Adrenal gland (tissue), 12 donors: ENCODE data around the gene ZNF579. TPM values are rescaled to one million over a fixed set of nuclear protein-coding genes. Genes with fewer than 3 reads are reported as not detected.
"Not testable (repeated sequence)": the region's sequence is repeated elsewhere in the genome, so short reads cannot be mapped to it uniquely, and the experiment has no call there.

Experiments used
- DNase-seq, 7 donors: peaks; one replicate each; pipeline ENCODE4 v3.0.0-alpha.2; 2019 to 2020
- H3K27ac ChIP-seq, 5 donors: fragments of 200-600 bp; sonication (generic) in 4 of 5; 1 replicate in 3 of 5; 2 replicates in 2 of 5; pipeline versions ENCODE4 v1.5.1 to v1.8.0; 2016 to 2020; ENCODE audit warnings: mild to moderate bottlenecking in 1 of 5
- H3K27me3 ChIP-seq: fragments of 200-600 bp; 2 replicates; pipeline ENCODE4 v1.8.0; 2021
- H3K36me3 ChIP-seq, 2 donors: fragments of 200-600 bp; replicated peaks in 1 of 2; 1 replicate in 1 of 2; 2 replicates in 1 of 2; pipeline versions ENCODE4 v1.5.1 to v1.8.0; 2018 to 2022
- H3K4me1 ChIP-seq, 2 donors: fragments of 200-600 bp; replicated peaks in 1 of 2; 1 replicate in 1 of 2; 2 replicates in 1 of 2; pipeline versions ENCODE4 v1.5.1 to v1.8.0; 2018 to 2021
- H3K4me3 ChIP-seq, 4 donors: fragments of 200-600 bp; sonication (generic) in 3 of 4; one replicate each; pipeline ENCODE4 v1.5.1; 2016 to 2018
- H3K9me3 ChIP-seq, 3 donors: fragments of 200-600 bp; sonication (generic) in 1 of 3; replicated peaks in 1 of 3; 1 replicate in 2 of 3; 2 replicates in 1 of 3; pipeline versions ENCODE4 v1.5.1 to v1.8.0; 2016 to 2021
- CTCF ChIP-seq, 6 experiments: fragments of 450-650 bp in 4 of 6; fragments of 200-600 bp in 2 of 6; sonication (generic) in 1 of 6; IDR thresholded peaks; 1 replicate in 5 of 6; 2 replicates in 1 of 6; pipeline versions ENCODE4 v1.5.1 to v1.8.0; 2016 to 2021; ENCODE audit warnings: antibody characterized with exemption in 6 of 6, mild to moderate bottlenecking in 2 of 6, moderate library complexity in 1 of 6
- POLR2A ChIP-seq, 2 donors: fragments of 450-650 bp; IDR thresholded peaks; one replicate each; pipeline ENCODE4 v1.6.1; 2017; ENCODE audit warnings: antibody characterized with exemption in 2 of 2, mild to moderate bottlenecking in 2 of 2, moderate library complexity in 1 of 2
- WGBS, 4 donors: extraction: QIAGEN DNeasy Blood & Tissue Kit in 2 of 4; methylation state at CpG; one replicate each; pipeline versions ENCODE4 v1.1.5 to v1.1.7; 2013 to 2017; 5-methylcytosine and 5-hydroxymethylcytosine counted together
- intact Hi-C, 2 donors: fragments of 100-400 bp; cut with DNase I; formaldehyde crosslinking; loops; one replicate each; pipeline versions ENCODE4 v1.14.1 to v1.15.0; 2022 to 2023
- polyA plus RNA-seq, 3 donors: library from polyadenylated mRNA; stranded (reverse); fragments of 200-250 nt in 2 of 3; fragments of 350-450 nt in 1 of 3; fragmentation: Illumina TruSeq in 1 of 3; extraction: RNeasy Lipid Tissue Mini Kit (QIAGEN cat#74804) in 1 of 3; gene quantifications; one replicate each; pipeline ENCODE4 v1.2.3, GENCODE V29; 2013 to 2014
- total RNA-seq, 9 donors: library from RNA; depleted of rRNA in 4 of 9; stranded (reverse); fragments of >200 nt in 4 of 9; fragments of 120-200 nt in 1 of 9; fragmentation: NEBNext Ultra II Directional in 1 of 9; extraction: Animal tissue kit (Norgen Biotek cat#: 25700) in 1 of 9; gene quantifications; one replicate each; pipeline versions ENCODE4 v1.1.0 to v1.2.4, GENCODE V29; 2013 to 2023
- donor health status: healthy with polysubstance abuse.
- donor health status: Bipolar disorder and iron deficiency.
- donor health status: DM: yes; HTN: yes; CAD: no.
- donor health status: DM: no; HTN: no; CAD: no.
- donor health status: DM: no; HTN: no; CAD: no.
- donor health status: DM: yes; HTN: yes; CAD: no.

ZNF579 gene
- total and polyA plus RNA-seq, 12 donors, result 2.1 to 27.1 (median 8.4) TPM

GRCh38 chr19:55578761-55579747 is 1.6 kb downstream of the ZNF579 start:
- Histone ChIP-seq H3K27me3 (no peaks in the 10 kb centered on the region), H3K27ac (peak overlapping the region in 1 of 5 donors; percentile 83), H3K4me1 (peaks cover 12% of the 10 kb centered on the region in 2 donors), H3K4me3 (no peak overlapping the region), H3K9me3 (no peaks in the 10 kb centered on the region), H3K36me3 (peaks cover 0 to 9% of the 10 kb centered on the region in 2 donors)
- TF ChIP-seq POLR2A (IDR thresholded peaks at IDR 0.05) (no peak), CTCF (IDR thresholded peaks at IDR 0.05) (no peak)
- no peak for DNase-seq
- 88 to 95% (median 93%) methylated on average over 24 to 90 of the region's 90 CpGs for WGBS, 4 donors
- intact Hi-C loops, result no loop called here

- H3K9me3 ChIP-seq, result no peaks in the 10 kb centered on the region
- no peak for DNase-seq
- peaks cover 0 to 9% of the 10 kb centered on the region in 2 donors for H3K36me3 ChIP-seq
- no peak overlapping the region for H3K27ac ChIP-seq
- no peak overlapping the region for H3K4me3 ChIP-seq
- WGBS, 4 donors, result 94 to 96% (median 95%) methylated on average over 47 to 83 of the region's 83 CpGs
- no peaks in the 10 kb centered on the region for H3K27me3 ChIP-seq
- intact Hi-C loops, result no loop called here
- H3K4me1 ChIP-seq, result peaks cover 12% of the 10 kb centered on the region in 2 donors
- no peak for TF ChIP-seq CTCF (IDR thresholded peaks at IDR 0.05)
- no peak for TF ChIP-seq POLR2A (IDR thresholded peaks at IDR 0.05)
Observed at GRCh38 chr19:55578031-55578760, 2.5 kb downstream of the ZNF579 start.

GRCh38 chr19:55576746-55577145 is 3.9 kb downstream of the ZNF579 start:
- H3K9me3 ChIP-seq, result no peaks in the 10 kb centered on the region
- no peak for TF ChIP-seq CTCF (IDR thresholded peaks at IDR 0.05)
- TF ChIP-seq POLR2A (IDR thresholded peaks at IDR 0.05), result no peak
- no peaks in the 10 kb centered on the region for H3K27me3 ChIP-seq
- peaks cover 9 to 12% of the 10 kb centered on the region in 2 donors for H3K4me1 ChIP-seq
- no peak overlapping the region for H3K4me3 ChIP-seq
- peaks cover 0 to 9% of the 10 kb centered on the region in 2 donors for H3K36me3 ChIP-seq
- 84 to 90% (median 87%) methylated on average over 5 of the region's 5 CpGs for WGBS, 4 donors
- H3K27ac ChIP-seq, result no peak overlapping the region
- DNase-seq, result no peak
- intact Hi-C loops, result no loop called here

- not testable (repeated sequence) for H3K9me3 ChIP-seq, H3K4me1 ChIP-seq, DNase-seq, H3K27me3 ChIP-seq, H3K27ac ChIP-seq, H3K4me3 ChIP-seq, H3K36me3 ChIP-seq
- intact Hi-C loops, result loop anchor here in 1 of 2 donors (5.0 kb wide), 1 partner anchor 37 kb away; the partner anchor contains the start of gene SBK2
- WGBS, 4 donors, result 86 to 93% (median 88%) methylated on average over 6 of the region's 6 CpGs
Observed at GRCh38 chr19:55573929-55574328, 6.7 kb downstream of the ZNF579 start.

- H3K27me3 ChIP-seq, DNase-seq, H3K9me3 ChIP-seq, H3K36me3 ChIP-seq, H3K4me1 ChIP-seq, H3K27ac ChIP-seq, intact Hi-C loops, H3K4me3 ChIP-seq: not testable (repeated sequence)
- 83 to 96% (median 91%) methylated on average over 4 to 5 of the region's 5 CpGs for WGBS, 4 donors
Observed at GRCh38 chr19:55569477-55569876, 11.2 kb downstream of the ZNF579 start.
